HepG2 (cell line): ENCODE data around the gene KIRREL3.

Experiments used
- KLF6 ChIP-seq: IDR thresholded peaks from 2 replicates; pipeline ENCODE4 v1.8.0; 2016; ENCODE audit warnings: missing biosample characterization, missing genetic modification reagents
- RAD51 ChIP-seq: fragments of 450-650 bp; IDR thresholded peaks from 2 replicates; pipeline ENCODE4 v1.6.1; 2016; ENCODE audit warnings: borderline replicate concordance

DNA sequence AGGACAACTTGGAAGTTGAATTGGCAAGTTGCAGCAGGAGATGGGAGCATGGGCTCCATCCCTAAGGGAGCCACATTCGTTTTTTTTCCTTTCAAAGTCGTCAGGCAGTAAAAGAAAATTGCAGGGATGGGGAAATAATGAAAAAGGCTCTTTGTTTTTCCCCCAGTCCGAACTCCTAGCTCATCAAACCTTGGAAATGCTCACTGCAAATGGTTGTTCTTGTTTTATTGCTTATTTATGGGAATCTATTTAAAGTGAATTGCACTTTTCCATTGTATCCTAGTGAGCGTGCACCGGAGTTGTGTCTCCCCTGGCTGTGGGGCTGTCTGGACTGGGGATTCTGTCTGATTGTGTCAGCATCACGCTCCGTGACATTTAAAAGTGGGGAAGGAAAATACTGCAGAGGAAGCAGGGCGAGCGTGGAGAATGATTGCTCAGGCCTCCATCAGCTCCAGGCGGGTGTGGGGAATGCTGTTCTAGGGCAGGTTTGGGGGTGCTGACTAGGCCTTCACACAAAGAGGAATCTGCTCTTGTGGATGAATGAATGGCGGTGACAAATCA is 306.4 kb downstream of the KIRREL3 start:
- TF ChIP-seq KLF6 (CRISPR knock-in tag) (no peak), RAD51 (no peak)
